ENCODE measurements around the gene RAI14. TPM values are rescaled to one million over a fixed set of nuclear protein-coding genes. Genes with fewer than 3 reads are reported as not detected.
A peak's percentile ranks its signal among the peaks of the same experiment; 100 is the strongest.

Gene RAI14
- total RNA-seq, 4 donors from 2014 or later = 16.4 to 32.2 (median 18.8) TPM

- TF ChIP-seq CTCF (IDR thresholded peaks at IDR 0.05) = no peak
- DNase-seq (ENCODE audit: low spot score) = no peak
Measured at GRCh38 chr5:34655354-34655991, 655 bp upstream of the RAI14 start.

GRCh38 chr5:34656700-34657273, 659 bp downstream of the RAI14 start:
- peak; percentile 30 for ATAC-seq (ENCODE audit: low FRiP score)
- DNase-seq (ENCODE audit: low spot score) = no peak
- no peak for TF ChIP-seq CTCF (IDR thresholded peaks at IDR 0.05)

More at GRCh38 chr5:34655354-34655991, 655 bp upstream of the RAI14 start:
- ATAC-seq (ENCODE audit: low FRiP score) = peak; percentile 63

GRCh38 chr5:34657274-34657921, 1.3 kb downstream of the RAI14 start:
- DNase-seq (ENCODE audit: low spot score) (no peak), ATAC-seq (ENCODE audit: low FRiP score) (no peak)
- TF ChIP-seq CTCF (IDR thresholded peaks at IDR 0.05) = no peak

- DNase-seq (ENCODE audit: low spot score) (no peak), ATAC-seq (ENCODE audit: low FRiP score) (no peak)
- TF ChIP-seq CTCF (IDR thresholded peaks at IDR 0.05) = no peak
Measured at GRCh38 chr5:34657988-34658387, 1.9 kb downstream of the RAI14 start.

- no peak for DNase-seq (ENCODE audit: low spot score)
Measured at GRCh38 chr5:34659168-34659567, 3.0 kb downstream of the RAI14 start.

GRCh38 chr5:34660444-34660843, 4.3 kb downstream of the RAI14 start:
- DNase-seq (ENCODE audit: low spot score) (no peak), ATAC-seq (ENCODE audit: low FRiP score) (no peak)
- TF ChIP-seq CTCF (IDR thresholded peaks at IDR 0.05) = no peak

More at GRCh38 chr5:34659168-34659567, 3.0 kb downstream of the RAI14 start:
- no peak for TF ChIP-seq CTCF (IDR thresholded peaks at IDR 0.05)
- no peak for ATAC-seq (ENCODE audit: low FRiP score)

Measured in omental fat pad (tissue), 4 donors.